ENCODE results near the gene FNBP1.
A peak's percentile ranks its signal among the peaks of the same experiment; 100 is the strongest.
"Not testable (repeated sequence)": the region's sequence is repeated elsewhere in the genome, so short reads cannot be mapped to it uniquely, and the experiment has no call there.

The FNBP1 gene

DNA sequence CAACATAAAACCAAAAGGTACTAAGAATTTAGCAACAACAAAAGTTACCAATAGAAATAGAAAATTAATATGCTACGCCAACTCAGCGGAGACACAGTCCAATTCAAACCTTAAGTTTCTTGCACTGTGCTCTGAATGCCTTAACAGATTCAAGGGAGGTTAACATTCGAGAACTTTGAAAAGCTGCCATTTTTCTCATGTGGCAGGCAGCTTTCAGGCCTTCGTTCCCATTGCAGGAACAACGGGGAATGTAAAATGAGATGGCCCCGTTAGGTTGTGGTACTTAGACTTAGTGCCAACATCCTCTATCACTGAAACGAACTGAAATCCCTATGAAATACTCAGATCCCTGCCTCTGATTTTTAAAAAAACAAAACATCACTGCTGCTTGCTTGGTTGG is 22.4 kb downstream of the FNBP1 start:
- ATAC-seq: no peak

DNA sequence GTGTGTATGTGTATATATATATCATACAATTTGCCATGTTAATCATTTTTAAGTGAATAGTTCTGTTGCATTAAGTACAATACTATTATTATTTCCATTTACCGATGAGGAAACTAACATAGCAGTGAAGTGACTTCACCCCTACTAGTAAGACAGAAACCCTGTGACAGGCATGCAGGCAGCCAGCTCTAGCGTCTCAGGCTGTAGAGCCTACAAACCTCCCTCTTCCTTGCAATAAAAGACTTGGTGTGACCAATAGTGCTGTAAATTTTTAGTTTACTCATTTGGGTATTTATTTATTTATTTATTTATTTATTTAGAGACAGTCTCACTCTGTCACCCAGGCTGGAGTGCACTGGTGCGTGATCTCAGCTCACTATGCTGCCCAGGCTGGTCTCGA is 24.7 kb downstream of the FNBP1 start:
- peak; percentile 32 to 38 for ATAC-seq

- ATAC-seq: not testable (repeated sequence)
Measured at GRCh38 chr9:130017510-130017909, 25.5 kb downstream of the FNBP1 start.

GRCh38 chr9:130017076-130017475 is 25.9 kb downstream of the FNBP1 start:
- no peak for ATAC-seq

- no peak for ATAC-seq
Measured at GRCh38 chr9:130015353-130016019, 27.5 kb downstream of the FNBP1 start.

GRCh38 chr9:130013326-130013725 is 29.7 kb downstream of the FNBP1 start:
- no peak for ATAC-seq

DNA sequence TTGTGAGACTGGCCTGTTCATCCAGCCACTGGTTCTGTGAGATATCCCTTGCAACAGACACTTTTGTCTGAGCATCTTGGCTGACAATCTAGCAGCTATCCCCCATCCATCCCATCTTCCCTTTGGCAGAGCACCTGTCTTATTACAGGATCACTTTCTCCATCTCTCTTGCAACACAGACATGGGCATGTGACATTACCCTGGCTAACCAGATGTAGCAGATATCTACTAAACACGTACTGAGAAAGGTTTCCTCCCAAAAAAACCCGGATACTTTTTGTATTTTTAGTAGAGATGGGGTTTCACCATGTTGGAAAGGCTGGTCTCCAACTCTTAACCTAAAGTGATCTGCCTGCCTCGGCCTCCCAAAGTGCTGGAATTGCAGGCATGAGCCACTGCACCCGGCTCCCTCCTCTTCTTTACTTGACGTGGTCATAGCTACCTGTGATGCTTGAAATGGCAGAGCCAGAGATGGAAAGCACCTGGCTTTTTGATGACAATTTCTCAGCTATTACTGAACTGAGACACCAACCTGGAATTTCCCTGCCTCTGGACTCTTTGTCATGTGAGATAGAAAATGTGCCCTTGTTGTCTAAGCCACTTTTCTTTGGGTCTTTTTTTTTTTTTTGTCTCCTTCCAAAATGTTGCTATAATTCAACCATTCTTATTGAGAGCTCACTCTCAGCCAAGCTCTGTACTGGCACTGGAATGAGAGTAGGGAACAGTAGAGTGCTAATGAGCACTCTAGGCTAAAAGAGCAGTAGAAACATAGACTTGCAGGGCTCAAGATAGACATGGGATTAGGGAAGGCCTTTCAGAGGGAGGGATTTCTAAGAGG is 32.6 kb downstream of the FNBP1 start:
- peak; percentile 83 to 88 for ATAC-seq

GRCh38 chr9:130009546-130009945 is 33.4 kb downstream of the FNBP1 start:
- ATAC-seq: not testable (repeated sequence)

- no peak for ATAC-seq
Measured at GRCh38 chr9:130008538-130008937, 34.5 kb downstream of the FNBP1 start.

DNA sequence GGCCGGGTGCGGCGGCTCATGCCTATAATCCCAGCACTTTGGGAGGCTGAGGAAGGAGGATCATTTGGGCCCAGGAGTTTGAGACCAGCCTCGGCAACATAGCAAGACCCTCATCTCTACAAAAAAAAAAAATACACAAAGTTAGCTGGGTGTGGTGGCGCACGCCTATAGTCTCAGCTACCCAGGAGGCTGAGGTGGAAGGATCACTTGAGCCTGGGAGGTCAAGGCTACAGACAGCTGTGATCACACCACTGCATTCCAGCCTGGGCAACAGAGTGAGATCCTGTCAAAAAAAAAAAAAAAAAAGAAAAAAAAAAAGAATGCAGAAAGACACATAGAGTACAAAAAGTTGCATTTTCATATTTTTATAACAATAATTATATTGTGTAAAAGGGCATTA is 36.0 kb downstream of the FNBP1 start:
- not testable (repeated sequence) for ATAC-seq

- no peak for ATAC-seq
Measured at GRCh38 chr9:130003943-130004552, 38.9 kb downstream of the FNBP1 start.

GRCh38 chr9:130002320-130002719 is 40.7 kb downstream of the FNBP1 start:
- ATAC-seq: no peak

GRCh38 chr9:130001190-130001589 is 41.8 kb downstream of the FNBP1 start:
- ATAC-seq: no peak

DNA sequence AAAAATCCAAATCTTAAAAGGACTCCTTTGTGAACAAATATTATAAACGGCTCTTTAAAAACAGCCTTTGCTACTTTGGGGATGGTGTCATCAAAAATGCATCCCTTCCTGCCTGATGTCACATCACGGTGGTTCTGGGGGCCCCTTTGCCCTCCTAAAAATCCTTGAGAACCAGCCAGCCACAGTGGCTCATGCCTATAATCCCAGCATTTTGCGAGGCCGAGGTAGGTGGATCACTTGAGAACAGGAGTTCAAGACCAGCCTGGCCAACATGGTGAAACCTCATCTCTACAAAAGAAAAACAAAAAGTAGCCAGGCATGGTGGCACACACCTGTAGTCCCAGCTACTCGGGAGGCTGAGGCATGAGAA is 43.9 kb downstream of the FNBP1 start:
- ATAC-seq: no peak

DNA sequence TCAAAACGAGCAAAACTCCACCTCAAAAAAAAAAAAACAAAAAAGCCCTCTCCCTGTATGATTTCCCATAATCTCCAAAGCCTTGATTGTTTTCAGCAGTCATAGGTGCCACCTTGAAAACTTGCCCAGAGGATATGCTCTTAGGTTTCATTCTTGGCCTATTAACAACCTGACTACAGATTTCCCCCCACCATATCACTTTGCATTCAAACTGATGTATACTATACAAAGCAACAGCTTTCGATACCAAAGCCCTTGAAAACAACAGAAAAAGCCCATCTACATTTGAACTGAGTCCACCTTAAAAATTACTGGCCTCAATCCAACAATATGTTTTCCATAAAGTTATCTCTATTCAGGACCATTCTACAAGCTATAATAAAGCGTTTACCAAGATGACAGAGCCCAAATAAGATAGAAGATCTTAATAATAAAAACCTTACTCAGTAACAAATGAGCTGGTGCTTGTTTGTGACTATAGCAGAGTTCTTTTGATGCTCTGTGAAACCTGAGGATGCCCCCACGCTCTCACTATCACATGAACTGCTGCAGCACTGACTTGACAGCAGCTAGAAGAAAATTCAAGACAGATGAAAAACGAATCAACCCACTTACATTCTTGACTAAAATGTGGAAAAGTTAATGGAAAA is 44.4 kb downstream of the FNBP1 start:
- peak; percentile 60 to 68 for ATAC-seq

DNA sequence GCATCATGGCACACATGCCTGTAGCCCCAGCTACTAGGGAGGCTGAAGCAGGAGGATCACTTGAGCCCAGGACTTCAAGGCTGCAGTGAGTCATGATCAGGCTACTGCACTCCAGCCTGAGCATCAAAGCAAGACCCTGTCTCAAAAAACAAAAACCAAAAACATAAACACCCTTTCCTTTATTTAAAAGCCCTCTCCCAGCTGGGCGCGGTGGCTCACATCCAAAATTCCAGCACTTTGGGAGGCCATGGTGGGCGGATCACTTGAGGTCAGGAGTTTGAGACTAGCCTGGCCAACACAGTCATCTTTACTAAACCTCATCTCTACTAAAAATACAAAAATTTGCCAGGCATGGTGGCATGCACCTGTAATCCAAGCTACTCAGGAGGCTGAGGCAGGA is 45.3 kb downstream of the FNBP1 start:
- ATAC-seq: not testable (repeated sequence)

DNA sequence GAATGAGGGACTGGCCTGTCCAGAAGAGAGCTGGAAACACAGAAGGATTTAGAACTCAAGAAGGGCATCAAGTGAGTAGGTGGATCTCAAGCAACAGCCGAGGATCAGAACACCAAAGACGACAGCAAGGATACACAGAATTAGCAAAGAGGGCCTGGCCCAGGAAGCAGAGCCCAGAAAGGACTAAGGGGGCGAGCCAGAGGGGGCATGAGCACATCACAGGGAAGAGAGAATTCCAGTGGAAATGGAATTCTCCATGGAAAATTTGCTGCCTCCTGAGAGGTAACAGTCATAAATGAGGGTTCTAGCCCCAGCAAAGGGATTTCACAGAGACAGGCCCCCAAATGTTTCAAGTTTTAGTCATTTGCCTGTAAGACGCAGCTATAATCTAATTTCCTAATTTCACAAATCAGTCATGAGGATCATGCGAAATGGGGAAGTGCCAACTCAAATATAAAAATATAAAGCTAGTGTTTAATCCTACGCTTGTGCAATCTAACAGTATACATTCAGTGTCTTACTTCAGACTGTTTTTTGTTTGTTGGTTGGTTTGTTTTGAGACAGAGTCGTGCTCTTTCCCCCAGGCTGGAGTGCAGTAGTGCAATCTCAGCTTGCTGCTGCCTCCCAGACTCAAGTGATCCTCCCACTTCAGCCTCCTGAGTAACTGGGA is 46.7 kb downstream of the FNBP1 start:
- ATAC-seq: no peak

- ATAC-seq: peak in 1 of 2 donors; percentile 14
Measured at GRCh38 chr9:129995409-129996160, 47.4 kb downstream of the FNBP1 start.

DNA sequence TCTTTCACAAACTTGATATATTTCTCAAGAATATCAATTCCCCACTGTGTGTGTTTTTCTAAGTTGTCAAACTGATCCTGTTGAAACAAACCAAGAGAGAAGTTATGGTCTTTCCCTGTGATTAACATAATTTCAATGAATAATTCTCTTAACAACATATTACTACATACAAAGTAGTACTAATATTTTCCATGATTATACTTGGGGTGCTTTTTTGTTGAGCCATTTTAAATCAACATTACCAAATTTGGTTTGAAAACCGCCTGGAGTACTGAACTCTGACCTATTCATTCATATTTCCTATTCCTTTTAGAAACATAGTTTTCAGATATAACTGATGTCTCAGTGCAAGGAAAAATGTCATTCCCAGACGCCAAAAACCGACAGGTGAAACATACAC is 48.1 kb downstream of the FNBP1 start:
- peak; percentile 8 to 11 for ATAC-seq

DNA sequence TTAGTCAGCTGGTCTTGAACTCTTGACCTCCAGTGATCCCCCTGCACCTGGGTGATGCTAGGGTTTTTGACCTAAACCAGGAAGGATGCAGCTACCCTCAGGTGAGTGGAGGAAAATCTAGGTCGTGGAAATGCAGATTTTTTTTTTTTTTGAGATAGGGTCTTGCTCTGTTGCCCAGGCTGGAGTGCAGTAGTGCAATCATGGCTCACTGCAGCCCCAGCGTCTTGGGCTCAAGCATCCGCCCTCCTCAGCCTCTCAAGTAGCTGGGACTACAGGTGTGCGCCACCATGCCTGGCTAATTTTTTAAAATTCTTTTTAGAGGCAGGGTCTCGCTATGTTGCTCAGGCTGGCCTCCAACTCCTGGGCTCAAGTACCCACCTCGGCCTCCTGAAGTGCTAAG is 51.9 kb downstream of the FNBP1 start:
- not testable (repeated sequence) for ATAC-seq

- ATAC-seq: no peak
Measured at GRCh38 chr9:129990269-129991010, 52.5 kb downstream of the FNBP1 start.
